Mesodermal cell (in vitro differentiated cells): Measurements from ENCODE around the gene FOXC2.

ENCODE experiments used
- H3K27ac ChIP-seq: 2 replicates; pipeline ENCODE4 v1.7.0; 2013; ENCODE audit warnings: mild to moderate bottlenecking, low read depth, low read length, moderate library complexity; ENCODE audit not compliant: severe bottlenecking
- H3K36me3 ChIP-seq: 2 replicates; pipeline ENCODE4 v1.7.1; 2013; ENCODE audit warnings: mild to moderate bottlenecking, low read length, moderate library complexity; ENCODE audit not compliant: control insufficient read depth, insufficient read depth
- H3K4me1 ChIP-seq: one replicate; pipeline ENCODE4 v1.7.1; 2013; ENCODE audit warnings: mild to moderate bottlenecking, low read length; ENCODE audit not compliant: insufficient read depth, control insufficient read depth, poor library complexity, severe bottlenecking
- H3K4me3 ChIP-seq: 2 replicates; pipeline ENCODE4 v1.7.0; 2013; ENCODE audit warnings: low read length, control low read depth, mild to moderate bottlenecking; ENCODE audit not compliant: insufficient read depth, poor library complexity, severe bottlenecking; ENCODE audit errors: extremely low read depth
- H3K9me3 ChIP-seq: 2 replicates; pipeline ENCODE4 v1.7.1; 2013; ENCODE audit warnings: mild to moderate bottlenecking, low read length, moderate library complexity; ENCODE audit not compliant: control insufficient read depth
- WGBS, 2 experiments: methylation state at CpG; one replicate each; pipeline ENCODE4 v1.1.5; 2013; ENCODE audit warnings: missing lambda C conversion rate in 2 of 2; ENCODE audit not compliant: insufficient coverage in 2 of 2; 5-methylcytosine and 5-hydroxymethylcytosine counted together

The FOXC2 gene

DNA sequence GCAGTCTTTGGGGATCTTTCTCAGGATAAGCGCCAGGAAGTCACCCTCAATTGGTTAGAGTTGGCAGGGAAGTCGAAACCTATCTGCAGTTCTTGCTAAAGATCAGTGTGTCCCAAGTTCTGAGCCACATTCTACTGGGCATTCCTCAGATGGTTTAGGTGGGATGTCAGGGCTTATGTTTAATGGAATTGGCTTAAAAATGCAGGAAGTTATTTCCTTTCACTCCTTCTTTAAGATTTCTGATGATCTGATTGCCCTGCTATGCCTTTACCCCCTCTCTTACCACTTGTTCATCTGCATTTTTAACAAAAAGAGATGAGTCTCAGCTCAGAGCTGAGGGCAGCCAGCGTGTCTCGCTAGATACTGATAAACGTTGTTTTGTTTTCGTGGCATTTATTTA is 42.5 kb downstream of the FOXC2 start:
- Histone ChIP-seq H3K4me3 (no peak overlapping the region), H3K36me3 (no peaks in the 10 kb centered on the region), H3K9me3 (peaks cover 5% of the 10 kb centered on the region), H3K4me1 (peaks cover 33% of the 10 kb centered on the region), H3K27ac (peak overlapping the region; percentile 88)
- WGBS, 2 experiments: 82 to 84% methylated on average over 5 to 6 of the region's 6 CpGs

DNA sequence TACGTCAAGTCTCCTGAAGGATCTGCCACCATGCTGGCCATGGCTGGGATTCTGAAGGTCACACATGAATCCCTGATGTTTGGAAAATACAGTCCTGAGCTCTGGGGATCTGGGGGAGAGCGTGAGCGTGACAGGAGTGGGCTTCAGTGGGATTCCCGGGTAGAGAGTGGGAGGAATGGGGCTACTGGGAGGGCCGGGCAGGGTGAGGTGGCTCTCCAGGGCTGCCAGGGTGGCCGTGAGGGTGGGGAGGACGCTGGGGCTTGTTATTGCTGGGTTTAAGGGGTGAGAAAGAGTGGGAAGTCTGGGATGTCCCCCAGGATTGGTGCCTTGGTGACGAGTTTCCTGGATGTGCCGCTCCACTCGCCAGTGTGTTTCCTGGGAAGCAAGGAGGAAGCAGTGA is 43.0 kb downstream of the FOXC2 start:
- 86 to 89% methylated on average over 7 to 10 of the region's 10 CpGs for WGBS, 2 experiments
- Histone ChIP-seq H3K4me1 (peaks cover 36% of the 10 kb centered on the region), H3K4me3 (no peak overlapping the region), H3K36me3 (no peaks in the 10 kb centered on the region), H3K27ac (peak overlapping the region; percentile 88), H3K9me3 (no peaks in the 10 kb centered on the region)

DNA sequence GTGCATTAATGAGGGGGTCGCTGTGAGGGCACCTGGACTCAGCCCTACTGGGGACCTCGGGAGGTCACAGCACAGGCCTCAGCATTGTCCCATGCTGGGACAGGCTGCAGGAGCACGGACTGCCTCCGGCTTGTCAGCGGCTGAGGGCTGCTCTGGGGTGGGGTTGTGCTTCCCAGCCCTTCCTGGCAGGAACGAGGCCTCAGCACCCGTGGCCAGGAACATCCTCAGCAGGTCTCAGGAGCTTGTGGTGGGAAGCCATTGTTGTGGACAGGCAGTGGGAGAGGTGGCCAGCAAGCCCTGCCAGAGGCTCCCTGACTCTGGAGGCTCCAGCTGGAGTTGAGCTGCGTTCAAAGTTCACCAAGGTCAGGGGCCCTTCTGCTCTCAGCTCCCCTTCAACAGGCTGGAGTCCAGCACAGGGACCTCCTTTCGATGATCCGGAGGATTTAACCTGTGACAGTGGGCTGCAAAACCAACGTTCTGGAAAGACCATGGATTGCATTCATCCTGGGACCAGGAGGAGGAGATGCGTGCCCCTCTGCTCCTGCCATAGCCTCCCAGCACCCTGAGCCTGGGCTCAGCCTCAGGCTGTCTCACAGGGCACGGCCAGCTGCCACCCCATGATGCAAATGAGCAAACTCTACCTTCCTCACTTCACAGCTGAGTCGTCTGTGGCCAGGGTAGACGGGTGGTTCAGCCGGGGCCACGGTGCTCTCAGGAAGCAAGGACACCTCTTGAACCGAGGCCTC is 44.3 kb downstream of the FOXC2 start:
- Histone ChIP-seq H3K27ac (no peak overlapping the region), H3K4me3 (no peak overlapping the region), H3K4me1 (peaks cover 39% of the 10 kb centered on the region), H3K36me3 (no peaks in the 10 kb centered on the region), H3K9me3 (no peaks in the 10 kb centered on the region)
- 94 to 95% methylated on average over 16 to 18 of the region's 18 CpGs for WGBS, 2 experiments

DNA sequence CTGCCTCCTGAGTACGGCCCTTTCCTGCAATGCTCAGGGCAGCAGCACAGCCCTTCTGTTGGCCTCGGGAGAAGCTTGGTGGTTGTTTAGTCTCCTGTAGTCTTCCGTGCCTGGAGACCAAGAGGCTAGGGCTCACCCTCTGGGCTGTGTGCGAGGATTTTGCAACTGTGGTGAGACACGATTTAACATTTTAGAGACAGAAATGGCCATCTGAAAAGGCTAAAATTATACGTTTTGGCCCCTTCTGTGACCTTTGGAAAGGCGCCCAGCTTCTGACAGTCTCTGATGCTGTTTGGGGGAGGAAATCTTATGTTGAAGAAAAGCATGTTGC is 44.9 kb downstream of the FOXC2 start:
- no peaks in the 10 kb centered on the region for H3K9me3 ChIP-seq
- peaks cover 39% of the 10 kb centered on the region for H3K4me1 ChIP-seq
- WGBS, 2 experiments: 95 to 96% methylated on average over 5 to 7 of the region's 7 CpGs
- no peak overlapping the region for H3K27ac ChIP-seq
- H3K36me3 ChIP-seq: no peaks in the 10 kb centered on the region
- no peak overlapping the region for H3K4me3 ChIP-seq

DNA sequence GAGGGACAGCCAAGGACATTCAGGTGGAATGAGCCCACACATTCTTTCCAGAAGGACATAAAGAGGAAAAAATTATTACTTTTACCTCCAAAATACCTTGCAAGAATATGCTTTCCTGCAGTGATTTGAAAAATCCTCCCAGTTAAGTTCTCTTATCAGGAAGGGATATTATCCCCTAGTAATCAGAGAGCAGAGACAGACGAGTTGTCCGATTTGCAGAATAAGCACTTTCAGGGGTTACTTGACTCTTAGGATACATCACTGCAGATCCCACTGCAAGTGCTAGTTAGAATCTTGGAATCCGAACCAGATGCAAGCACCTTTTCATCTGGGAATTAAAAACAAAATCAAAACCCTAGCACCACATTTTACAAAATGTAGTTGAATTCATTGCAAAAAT is 45.3 kb downstream of the FOXC2 start:
- no peak overlapping the region for H3K27ac ChIP-seq
- 100% methylated on average over 2 to 3 of the region's 3 CpGs for WGBS, 2 experiments
- H3K9me3 ChIP-seq: no peaks in the 10 kb centered on the region
- H3K36me3 ChIP-seq: no peaks in the 10 kb centered on the region
- no peak overlapping the region for H3K4me3 ChIP-seq
- H3K4me1 ChIP-seq: peaks cover 39% of the 10 kb centered on the region

DNA sequence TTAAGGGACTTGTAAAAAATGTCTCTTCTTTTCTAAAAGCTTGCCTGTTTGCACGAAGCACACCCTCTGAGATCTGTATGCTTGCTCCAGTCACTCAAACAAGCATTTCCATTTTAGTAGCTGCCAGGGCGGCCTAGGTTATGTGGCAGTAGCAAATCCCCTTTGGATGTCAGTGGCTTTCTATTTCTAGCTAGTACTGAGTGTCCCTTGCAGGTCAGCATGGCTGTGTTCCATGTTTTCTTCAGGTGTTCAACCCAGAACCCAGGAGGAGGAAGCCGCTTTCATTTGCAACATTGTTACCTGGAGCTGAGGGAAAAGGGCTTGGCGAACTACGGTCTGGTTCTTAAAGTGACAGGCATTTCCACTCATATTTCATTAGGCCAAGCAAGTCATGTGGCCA is 48.1 kb downstream of the FOXC2 start:
- 50 to 83% methylated on average over 2 to 4 of the region's 5 CpGs for WGBS, 2 experiments
- no peaks in the 10 kb centered on the region for H3K9me3 ChIP-seq
- H3K4me1 ChIP-seq: peaks cover 22% of the 10 kb centered on the region
- H3K27ac ChIP-seq: no peak overlapping the region
- H3K4me3 ChIP-seq: no peak overlapping the region
- no peaks in the 10 kb centered on the region for H3K36me3 ChIP-seq

DNA sequence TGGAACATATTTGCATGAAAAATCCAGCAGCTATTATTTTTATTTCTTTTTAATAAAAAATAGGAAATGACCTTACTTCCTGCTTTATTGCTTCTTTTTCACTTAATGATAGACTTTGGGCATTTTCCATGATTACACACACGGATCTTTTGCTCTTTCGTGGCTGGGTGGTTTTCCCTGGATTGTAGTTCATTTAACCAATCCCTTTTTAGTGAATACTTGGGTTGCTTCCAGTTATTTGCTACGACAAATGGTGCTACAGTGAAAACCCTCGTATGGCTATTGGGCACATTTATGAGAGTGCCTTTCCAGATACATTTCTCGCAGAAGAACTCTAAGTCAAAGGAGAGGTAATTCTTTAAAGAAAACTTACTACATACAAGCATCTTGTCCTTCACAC is 50.3 kb downstream of the FOXC2 start:
- 96 to 97% methylated on average over 3 to 4 of the region's 5 CpGs for WGBS, 2 experiments
- Histone ChIP-seq H3K27ac (no peak overlapping the region), H3K4me3 (no peak overlapping the region), H3K9me3 (no peaks in the 10 kb centered on the region), H3K4me1 (peaks cover 7% of the 10 kb centered on the region), H3K36me3 (no peaks in the 10 kb centered on the region)

DNA sequence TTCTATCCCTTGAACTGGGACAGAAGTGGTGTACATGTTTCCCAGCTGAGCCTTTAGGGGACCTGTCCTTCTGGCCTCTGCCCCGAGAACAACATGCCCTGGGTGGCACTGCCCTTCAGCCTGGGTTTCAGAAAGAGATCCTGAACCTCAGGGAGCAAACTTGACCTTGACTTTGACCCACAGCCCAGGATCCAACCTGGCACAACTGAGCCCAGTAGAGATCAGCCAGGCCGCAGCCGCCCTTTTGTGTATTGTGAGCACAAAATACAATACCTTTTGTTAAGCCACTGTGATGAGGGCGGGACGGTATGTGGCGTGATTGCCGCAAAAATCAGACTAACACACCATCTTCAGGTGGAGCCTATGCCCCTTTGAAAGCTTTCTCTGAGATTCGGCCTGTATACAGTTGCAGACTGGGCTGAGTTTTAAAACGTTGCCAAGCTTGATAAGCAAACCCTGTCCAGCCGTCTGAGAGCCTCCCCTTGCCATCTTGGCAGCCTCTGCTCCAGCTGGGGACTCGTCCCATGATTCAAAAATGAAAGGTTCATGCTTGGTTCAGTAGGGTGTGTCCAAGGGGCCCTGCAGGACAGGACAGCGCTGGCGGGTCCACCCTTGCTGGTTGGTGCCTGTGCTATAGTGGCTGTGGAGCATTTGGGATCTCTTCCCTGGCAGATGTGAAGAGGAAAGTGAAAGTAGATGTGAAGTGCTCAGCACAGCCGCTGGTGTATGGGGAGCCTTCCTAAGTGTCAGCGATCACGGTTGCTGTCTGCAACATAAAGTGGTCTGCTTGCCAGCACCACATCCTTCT is 52.0 kb downstream of the FOXC2 start:
- Histone ChIP-seq H3K4me1 (peaks cover 7% of the 10 kb centered on the region), H3K9me3 (no peaks in the 10 kb centered on the region), H3K4me3 (no peak overlapping the region), H3K36me3 (no peaks in the 10 kb centered on the region), H3K27ac (no peak overlapping the region)
- WGBS, 2 experiments: 94 to 95% methylated on average over 14 to 15 of the region's 16 CpGs
